Measurements from ENCODE around the gene TNFAIP8L2. TPM values are rescaled to one million over a fixed set of nuclear protein-coding genes. Genes with fewer than 3 reads are reported as not detected.

The TNFAIP8L2 gene
- total RNA-seq = 1 to 10 TPM in 1 of 2 donors, under 1 TPM in 1; 0.40 to 2.8 TPM
- long read RNA-seq = 0 reads

GRCh38 chr1:151156515-151156819 lies at the start of gene TNFAIP8L2:
Gene TNFAIP8L2 (plus strand): TSS chr1:151156649. CDS start chr1:151158698, 2,049 bp downstream.
- ATAC-seq (peak; percentile 90), DNase-seq (peak; percentile 65 to 86)
- intact Hi-C loops (cut with DNase I, micrococcal nuclease) = loop anchor here (2.0 to 10.0 kb wide), 3 partner anchors 52 to 132 kb away; no protein-coding TSS in a partner anchor

- intact Hi-C loops (cut with DNase I, micrococcal nuclease) = loop anchor here in 1 of 2 donors (10.0 kb wide), 1 partner anchor 48 kb away; the partner anchor contains the start of gene TNFAIP8L2
- DNase-seq (no peak), ATAC-seq (no peak)
Observed at GRCh38 chr1:151106894-151107293, 49.6 kb upstream of the TNFAIP8L2 start.

DNA sequence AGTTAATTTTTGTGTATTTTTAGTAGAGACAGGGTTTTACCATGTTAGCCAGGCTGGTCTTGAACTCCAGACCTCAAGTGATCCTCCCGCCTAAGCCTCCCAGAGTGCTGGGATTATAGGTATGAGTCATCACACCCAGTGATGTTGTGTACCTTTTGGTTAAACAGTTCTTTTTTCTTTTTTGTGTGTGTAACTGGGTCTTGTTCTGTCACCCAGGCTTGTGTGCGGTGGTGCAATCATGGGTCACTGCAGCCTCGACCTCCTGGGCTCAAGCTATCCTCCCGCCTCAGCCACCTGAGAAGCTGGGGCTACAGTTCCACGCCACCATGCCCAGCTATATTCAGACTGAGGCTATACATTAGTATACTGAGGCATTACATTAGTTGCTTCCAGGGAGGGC lies 48.1 kb upstream of the TNFAIP8L2 start:
- no peak for ATAC-seq
- no peak for DNase-seq
- intact Hi-C loops (cut with DNase I, micrococcal nuclease) = loop anchor here in 1 of 2 donors (10.0 kb wide), 1 partner anchor 46 kb away; the partner anchor contains the start of gene TNFAIP8L2

DNA sequence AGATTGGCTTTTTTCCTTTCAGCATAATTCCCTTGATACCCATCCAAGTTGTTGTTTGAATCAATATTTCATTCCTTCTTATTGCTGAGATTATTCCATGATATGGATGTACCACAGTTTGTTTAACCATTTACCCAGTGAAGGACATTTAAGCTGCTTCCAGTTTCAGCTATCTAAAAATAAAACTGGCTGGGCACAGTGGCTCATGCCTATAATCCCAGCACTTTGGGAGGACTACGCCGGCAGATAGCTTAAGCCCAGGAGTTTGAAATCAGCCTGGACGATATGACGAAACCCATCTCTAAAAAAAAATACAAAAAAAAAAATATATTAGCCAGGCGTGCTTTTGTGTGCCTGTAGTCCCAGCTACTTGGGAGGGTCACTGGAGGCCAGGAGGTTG lies 42.6 kb upstream of the TNFAIP8L2 start:
- intact Hi-C loops (cut with DNase I, micrococcal nuclease) = no loop called here
- ATAC-seq (no peak), DNase-seq (no peak)

DNA sequence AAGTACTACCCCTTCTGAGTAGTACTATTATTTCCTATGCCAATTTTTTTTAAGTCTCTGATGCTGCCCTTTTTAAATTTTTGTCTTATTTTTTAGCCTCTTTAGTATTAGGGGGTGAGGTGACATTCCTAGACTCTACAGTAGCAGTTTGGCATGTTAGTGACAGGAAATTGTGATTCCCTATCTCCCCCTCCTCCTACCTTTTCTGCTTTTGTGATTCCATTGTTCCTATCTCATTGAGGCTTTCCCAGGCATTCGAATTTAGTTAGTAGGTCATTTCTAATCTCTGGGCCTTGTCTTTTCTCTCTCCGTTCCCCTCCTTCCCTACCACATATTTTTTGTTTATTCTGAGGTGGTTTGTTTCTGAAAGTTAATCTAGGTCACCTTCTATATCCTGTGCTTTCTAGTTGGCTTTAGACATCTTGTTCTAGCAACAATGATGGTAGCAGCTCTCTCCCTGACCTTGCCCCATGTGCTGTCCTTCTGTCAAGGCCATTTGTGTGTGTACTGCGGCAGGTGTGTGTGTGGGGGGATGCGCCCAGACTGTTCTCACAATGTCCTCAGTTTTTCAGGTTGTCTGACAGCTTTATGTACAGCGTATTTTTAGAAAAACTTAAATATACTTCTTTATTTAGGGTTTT lies 31.6 kb upstream of the TNFAIP8L2 start:
- intact Hi-C loops (cut with DNase I, micrococcal nuclease) = no loop called here
- DNase-seq = no peak
- no peak for ATAC-seq

DNA sequence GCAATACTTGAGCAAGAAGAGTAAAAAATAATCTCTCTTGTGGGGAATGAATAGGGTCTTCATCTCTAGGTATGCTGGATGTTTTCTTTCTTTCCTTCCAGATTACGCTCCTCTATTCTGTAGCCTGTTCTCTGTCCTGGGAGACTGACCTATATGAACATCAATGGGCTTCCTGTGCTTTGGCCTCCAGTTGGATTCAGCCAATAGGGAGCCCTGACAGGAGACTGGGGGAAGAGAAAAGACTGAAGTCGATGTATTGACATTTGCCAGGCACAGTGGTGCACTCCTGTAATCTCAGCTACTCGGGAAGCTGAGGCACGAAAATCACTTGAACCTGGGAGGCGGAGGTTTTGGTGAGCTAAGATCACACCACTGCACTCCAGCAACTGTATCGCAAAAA lies 27.6 kb upstream of the TNFAIP8L2 start:
- DNase-seq (no peak), ATAC-seq (no peak)
- intact Hi-C loops (cut with DNase I, micrococcal nuclease) = no loop called here

DNA sequence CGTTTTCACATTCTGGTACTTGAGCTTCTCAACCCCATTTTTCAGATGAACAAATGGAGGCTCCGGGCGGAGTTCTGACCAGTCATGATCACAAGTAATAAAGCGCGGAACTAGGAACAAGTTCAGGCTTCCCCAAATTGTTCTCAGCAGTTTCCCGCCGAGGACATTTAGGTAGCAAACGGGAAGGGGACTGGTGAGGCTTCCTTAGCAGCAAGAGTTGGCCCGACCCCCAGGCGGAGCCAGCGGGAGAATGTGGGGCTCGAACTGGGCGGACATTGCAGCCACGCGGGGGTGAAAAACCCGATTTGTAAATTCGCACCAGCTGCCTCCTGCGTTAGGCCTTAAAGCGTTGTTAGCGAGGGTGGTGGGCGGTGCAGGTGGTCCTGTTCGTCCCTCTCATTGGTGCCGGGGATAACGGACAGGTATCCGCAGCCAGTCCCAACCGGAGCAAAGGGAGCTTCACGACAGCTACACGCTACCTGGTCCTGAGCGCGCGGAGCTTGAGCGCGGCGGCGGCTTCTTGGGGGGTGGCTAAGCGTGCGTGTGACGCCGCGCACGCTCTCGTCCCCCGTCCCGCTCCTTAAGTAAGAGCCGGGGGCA lies 25.4 kb upstream of the TNFAIP8L2 start:
- ATAC-seq (peak; percentile 96), DNase-seq (peak; percentile 85 to 89)
- intact Hi-C loops (cut with DNase I, micrococcal nuclease) = no loop called here

DNA sequence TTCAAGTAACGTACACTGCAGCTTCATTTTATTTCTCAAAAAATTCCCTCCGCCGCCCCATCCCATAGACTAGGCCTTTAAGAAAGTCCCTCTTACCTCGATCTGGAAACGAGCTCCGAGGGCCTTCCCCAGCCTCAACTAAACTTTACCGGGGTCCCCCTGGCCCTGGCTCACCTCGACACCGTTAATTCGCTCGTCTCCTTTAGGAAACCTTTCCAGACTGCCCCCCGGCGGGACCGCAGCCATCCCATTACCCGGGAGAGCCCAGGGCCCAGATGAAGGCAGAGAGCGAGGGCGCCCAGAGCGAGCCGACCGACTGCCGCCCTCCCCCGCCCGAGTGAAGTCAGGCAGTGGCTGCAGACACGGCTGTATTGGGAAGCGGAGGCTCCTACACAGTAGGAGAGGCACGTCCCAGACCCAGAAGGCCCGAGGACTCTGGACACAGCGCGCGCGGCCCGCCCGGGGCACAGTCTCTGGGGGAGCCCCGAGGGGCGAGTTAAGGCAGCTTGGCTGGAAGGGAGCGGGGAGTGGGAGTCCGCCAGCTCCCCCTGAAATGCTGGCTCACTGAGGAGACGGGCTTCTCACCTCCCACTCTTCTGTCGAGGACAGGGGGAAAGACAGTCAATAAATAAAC lies 24.6 kb upstream of the TNFAIP8L2 start:
- DNase-seq (peak in 1 of 2 donors; percentile 36), ATAC-seq (peak; percentile 78)
- intact Hi-C loops (cut with DNase I, micrococcal nuclease) = no loop called here

DNA sequence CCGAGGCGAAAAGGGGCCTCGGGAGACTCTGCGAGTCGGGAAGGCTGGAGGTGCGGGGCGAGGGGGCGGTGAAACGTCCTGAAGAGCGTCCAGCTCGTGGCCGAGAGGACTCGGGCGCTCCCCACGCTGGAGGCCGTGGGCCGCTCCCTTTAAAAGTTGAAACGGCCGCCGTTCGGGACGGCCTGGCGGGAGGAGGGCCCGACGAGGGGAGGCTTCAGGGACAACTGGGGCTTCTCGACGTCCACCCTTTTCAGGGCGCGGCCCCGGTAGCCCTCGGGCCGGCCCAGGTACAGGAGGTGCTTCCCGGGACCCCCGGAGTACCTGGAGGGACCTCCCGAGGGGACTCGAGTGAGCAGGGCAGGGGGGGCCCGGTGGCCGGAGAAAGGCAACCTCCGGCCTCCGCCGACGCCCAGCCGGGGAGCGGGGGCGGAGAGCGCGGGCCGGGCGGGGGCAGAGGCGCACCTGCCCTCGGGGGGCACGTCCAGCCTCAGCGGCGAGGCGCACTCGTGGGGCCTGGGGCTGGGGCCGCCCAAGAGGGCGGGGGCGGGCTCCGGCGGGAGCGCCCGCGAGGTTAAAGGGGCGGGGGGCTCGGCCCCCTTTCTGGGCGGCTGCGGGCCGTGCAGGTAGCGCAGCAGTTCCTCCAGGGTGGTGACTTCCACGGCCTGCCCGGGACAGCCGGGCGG lies 24.0 kb upstream of the TNFAIP8L2 start:
- ATAC-seq = peak; percentile 26
- intact Hi-C loops (cut with DNase I, micrococcal nuclease) = no loop called here
- DNase-seq = no peak

- intact Hi-C loops (cut with DNase I, micrococcal nuclease) = no loop called here
- DNase-seq (peak in 1 of 2 donors; percentile 20), ATAC-seq (no peak)
Observed at GRCh38 chr1:151133018-151133806, 23.2 kb upstream of the TNFAIP8L2 start.

DNA sequence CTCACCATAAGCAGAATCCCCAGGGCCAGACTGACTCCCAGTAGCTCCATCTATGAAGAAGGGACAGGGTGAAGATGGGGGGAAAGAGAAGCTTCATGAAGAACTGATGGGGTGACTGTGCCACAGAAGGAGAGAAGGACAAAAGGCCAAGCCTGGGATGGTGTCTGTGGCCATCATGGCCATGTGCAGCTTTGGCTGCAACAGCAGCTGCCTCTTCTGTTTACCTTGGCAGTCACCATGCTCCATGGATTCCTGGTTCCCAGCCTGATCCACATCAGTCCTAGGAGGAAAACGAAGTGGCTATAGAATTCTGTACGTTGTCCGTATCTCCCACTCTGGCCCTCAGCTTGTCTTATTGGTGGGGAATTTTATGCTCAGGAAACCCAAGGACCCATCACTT lies 22.1 kb upstream of the TNFAIP8L2 start:
- DNase-seq = no peak
- intact Hi-C loops (cut with DNase I, micrococcal nuclease) = no loop called here
- no peak for ATAC-seq

GRCh38 chr1:151134991-151135390 lies 21.5 kb upstream of the TNFAIP8L2 start:
- ATAC-seq (no peak), DNase-seq (no peak)
- intact Hi-C loops (cut with DNase I, micrococcal nuclease) = no loop called here

DNA sequence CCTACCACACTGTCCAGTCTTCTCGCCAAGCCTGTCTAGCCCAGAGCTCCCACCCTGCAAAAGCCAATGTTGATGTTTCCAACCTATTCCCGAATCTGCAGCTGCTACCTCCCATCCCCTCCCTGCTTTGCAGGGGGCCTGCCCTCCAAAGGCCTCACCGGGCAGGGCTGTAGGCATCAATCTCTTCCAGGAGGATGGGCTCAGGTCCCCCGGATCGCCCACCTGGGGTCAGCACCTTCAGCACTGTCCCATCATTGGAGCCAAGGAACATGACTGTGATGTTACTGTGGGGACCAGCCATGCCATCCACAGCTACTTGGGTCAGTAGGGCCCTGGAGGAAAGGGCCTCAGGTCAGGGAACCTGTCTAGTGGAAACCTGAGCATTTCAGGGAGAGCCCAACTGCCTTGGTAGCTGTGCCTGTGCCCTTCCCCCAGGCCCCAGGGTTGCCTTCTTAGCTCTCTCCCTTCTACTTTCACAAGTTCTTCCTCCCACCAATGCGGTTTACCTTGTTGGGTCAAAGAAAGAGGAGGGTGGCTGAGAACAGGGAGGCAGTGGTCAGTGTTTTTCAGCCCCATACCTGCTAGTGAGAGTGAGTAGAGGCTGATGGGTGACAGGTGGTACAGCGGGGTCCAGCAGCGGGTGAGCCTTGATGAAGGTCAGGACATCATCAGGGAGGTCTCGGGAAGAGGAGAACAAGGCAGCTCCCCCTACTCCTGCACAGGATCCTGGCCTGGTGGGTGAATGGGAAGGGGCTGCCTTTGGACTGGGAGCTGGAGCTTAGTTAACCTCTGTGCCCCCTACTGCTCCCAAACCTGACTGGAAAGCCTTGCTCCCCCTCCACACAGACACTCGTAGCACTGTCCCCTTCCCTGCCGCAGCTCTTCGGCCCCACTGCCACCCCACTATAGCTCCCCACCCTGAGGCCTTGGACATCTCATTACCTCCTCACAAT lies 20.7 kb upstream of the TNFAIP8L2 start:
- intact Hi-C loops (cut with DNase I, micrococcal nuclease) = no loop called here
- no peak for DNase-seq
- ATAC-seq = no peak

- DNase-seq (no peak), ATAC-seq (no peak)
- intact Hi-C loops (cut with DNase I, micrococcal nuclease) = no loop called here
Observed at GRCh38 chr1:151137789-151138188, 18.7 kb upstream of the TNFAIP8L2 start.

- ATAC-seq (no peak), DNase-seq (no peak)
- intact Hi-C loops (cut with DNase I, micrococcal nuclease) = no loop called here
Observed at GRCh38 chr1:151142411-151143056, 13.9 kb upstream of the TNFAIP8L2 start.

GRCh38 chr1:151143057-151143435 lies 13.4 kb upstream of the TNFAIP8L2 start:
- ATAC-seq (no peak), DNase-seq (no peak)
- intact Hi-C loops (cut with DNase I, micrococcal nuclease) = no loop called here

DNA sequence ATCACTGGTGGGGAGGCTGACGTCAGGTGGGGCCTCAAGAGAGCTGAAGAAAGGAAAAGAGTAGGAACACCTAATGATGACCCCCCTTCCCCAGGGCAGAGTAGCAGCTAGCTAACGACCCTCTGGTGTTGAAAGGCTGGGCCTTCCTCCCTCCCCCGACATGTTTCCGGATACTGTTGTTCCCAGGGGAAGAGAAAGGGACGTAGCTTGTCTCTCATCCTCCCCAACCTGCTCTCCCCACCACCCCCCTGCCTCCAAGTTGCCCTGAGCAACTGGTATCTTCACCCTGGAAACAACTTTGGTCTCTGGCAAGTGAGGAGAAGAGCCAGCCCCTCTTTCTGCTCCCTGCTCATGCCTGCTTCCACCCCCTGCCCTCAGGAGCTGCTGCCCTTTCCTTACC lies 12.5 kb upstream of the TNFAIP8L2 start:
- no peak for ATAC-seq
- intact Hi-C loops (cut with DNase I, micrococcal nuclease) = no loop called here
- DNase-seq = no peak

All from left colon (tissue), 2 donors.